Right lobe of liver (tissue), 4 donors: ENCODE measurements around the gene OPN5.

Experiments
- CTCF ChIP-seq, 4 donors: fragments of 200-600 bp in 3 of 4; fragments of 450-650 bp in 1 of 4; IDR thresholded peaks; one replicate each; pipeline versions ENCODE4 v1.5.1 to v1.8.0; 2016 to 2022; ENCODE audit warnings: antibody characterized with exemption in 4 of 4, mild to moderate bottlenecking in 2 of 4
- POLR2A ChIP-seq: fragments of 450-650 bp; IDR thresholded peaks from one replicate; pipeline ENCODE4 v1.6.1; 2017; ENCODE audit warnings: antibody characterized with exemption, mild to moderate bottlenecking
- donor health status: DM: no; HTN: no; CAD: no.
- donor health status: DM: no; HTN: no; CAD: no.
- donor health status: DM: no; HTN: yes; CAD: no.

- TF ChIP-seq CTCF (IDR thresholded peaks at IDR 0.05) (no peak), POLR2A (no peak)
Measured at GRCh38 chr6:47822856-47823554, 41.2 kb downstream of the OPN5 start.
